HepG2 (cell line): ENCODE results near the gene GNAI2. TPM values are rescaled to one million over a fixed set of nuclear protein-coding genes. Genes with fewer than 3 reads are reported as not detected.
A peak's percentile ranks its signal among the peaks of the same experiment; 100 is the strongest.

ENCODE experiments used
- CREM ChIP-seq, 2 experiments: sonication (generic) in 1 of 2; formaldehyde crosslinking in 1 of 2; IDR thresholded peaks; 2 replicates each; pipeline versions ENCODE4 v1.4.0 to v1.6.1; 2016 to 2020; ENCODE audit warnings: antibody characterized with exemption in 1 of 2, mild to moderate bottlenecking in 1 of 2, missing genetic modification reagents in 1 of 2
- PHF21A ChIP-seq: sonication (generic); formaldehyde crosslinking; IDR thresholded peaks from 2 replicates; pipeline ENCODE4 v1.5.0; 2020; ENCODE audit warnings: mild to moderate bottlenecking, missing genetic modification reagents
- SCMH1 ChIP-seq: sonication (generic); formaldehyde crosslinking; IDR thresholded peaks from 2 replicates; pipeline ENCODE4 v1.9.0; 2021; ENCODE audit warnings: missing genetic modification reagents, mild to moderate bottlenecking, borderline replicate concordance
- ZMAT3 ChIP-seq: sonication (generic); formaldehyde crosslinking; conservative IDR thresholded peaks from 2 replicates; pipeline ENCODE4 v1.7.0; 2021; ENCODE audit warnings: missing genetic modification reagents
- ZNF670 ChIP-seq: sonication (generic); formaldehyde crosslinking; IDR thresholded peaks from 2 replicates; pipeline ENCODE4 v1.8.0; 2022; ENCODE audit warnings: mild to moderate bottlenecking, missing genetic modification reagents, borderline replicate concordance
- ZNF703 ChIP-seq: sonication (generic); formaldehyde crosslinking; IDR thresholded peaks from 2 replicates; pipeline ENCODE4 v1.5.1; 2020; ENCODE audit warnings: missing genetic modification reagents, mild to moderate bottlenecking, moderate library complexity, borderline replicate concordance
- polyA plus RNA-seq, 8 experiments: library from polyadenylated mRNA; depleted of rRNA in 3 of 8; stranded (reverse) in 7 of 8; unstranded in 1 of 8; fragments of >200 nt; fragmentation: Illumina TruSeq in 4 of 8; extraction: Trizol in 4 of 8; gene quantifications; 2 replicates each; pipeline versions ENCODE4 v1.2.1 to v1.2.3, GENCODE V29; 2011 to 2016; ENCODE audit warnings: low read depth in 4 of 8, missing spikeins in 1 of 8, mixed read lengths in 1 of 8; ENCODE audit not compliant: insufficient read depth in 1 of 8
- total RNA-seq, 5 experiments: library from RNA; depleted of rRNA; stranded (reverse); fragments of >200 nt; fragmentation: Illumina TruSeq; extraction: Trizol; gene quantifications; 2 replicates each; pipeline ENCODE4 v1.2.3, GENCODE V29; 2016; ENCODE audit warnings: low read depth in 1 of 5
- TF ChIP-seq, protein P1 (sequence below): sonication (generic); formaldehyde crosslinking; IDR thresholded peaks from 2 replicates; pipeline ENCODE4 v1.4.0; 2020; ENCODE audit warnings: missing genetic modification reagents, borderline replicate concordance
- TF ChIP-seq, protein P2 (sequence below): sonication (generic); formaldehyde crosslinking; IDR thresholded peaks from 2 replicates; pipeline ENCODE4 v1.8.1; 2023; ENCODE audit warnings: mild to moderate bottlenecking, inconsistent platforms, moderate library complexity, missing genetic modification reagents, borderline replicate concordance
- TF ChIP-seq, protein P3 (sequence below): sonication (generic); formaldehyde crosslinking; IDR thresholded peaks from 2 replicates; pipeline ENCODE4 v1.4.0; 2020; ENCODE audit warnings: low read depth, missing genetic modification reagents
- TF ChIP-seq, protein P4 (sequence below): sonication (generic); formaldehyde crosslinking; IDR thresholded peaks from 2 replicates; pipeline ENCODE4 v1.5.1; 2020; ENCODE audit warnings: missing genetic modification reagents, mild to moderate bottlenecking, borderline replicate concordance
- TF ChIP-seq, protein P5 (sequence below): IDR thresholded peaks from 2 replicates; pipeline ENCODE4 v1.6.1; 2016; ENCODE audit warnings: missing genetic modification reagents, missing compliant biosample characterization

The GNAI2 gene
- total and polyA plus RNA-seq, 2 of the 13 experiments (the other 11 are each of a cell fraction or from before 2014, with no cell fraction given): 51.1 to 66.2 TPM

DNA sequence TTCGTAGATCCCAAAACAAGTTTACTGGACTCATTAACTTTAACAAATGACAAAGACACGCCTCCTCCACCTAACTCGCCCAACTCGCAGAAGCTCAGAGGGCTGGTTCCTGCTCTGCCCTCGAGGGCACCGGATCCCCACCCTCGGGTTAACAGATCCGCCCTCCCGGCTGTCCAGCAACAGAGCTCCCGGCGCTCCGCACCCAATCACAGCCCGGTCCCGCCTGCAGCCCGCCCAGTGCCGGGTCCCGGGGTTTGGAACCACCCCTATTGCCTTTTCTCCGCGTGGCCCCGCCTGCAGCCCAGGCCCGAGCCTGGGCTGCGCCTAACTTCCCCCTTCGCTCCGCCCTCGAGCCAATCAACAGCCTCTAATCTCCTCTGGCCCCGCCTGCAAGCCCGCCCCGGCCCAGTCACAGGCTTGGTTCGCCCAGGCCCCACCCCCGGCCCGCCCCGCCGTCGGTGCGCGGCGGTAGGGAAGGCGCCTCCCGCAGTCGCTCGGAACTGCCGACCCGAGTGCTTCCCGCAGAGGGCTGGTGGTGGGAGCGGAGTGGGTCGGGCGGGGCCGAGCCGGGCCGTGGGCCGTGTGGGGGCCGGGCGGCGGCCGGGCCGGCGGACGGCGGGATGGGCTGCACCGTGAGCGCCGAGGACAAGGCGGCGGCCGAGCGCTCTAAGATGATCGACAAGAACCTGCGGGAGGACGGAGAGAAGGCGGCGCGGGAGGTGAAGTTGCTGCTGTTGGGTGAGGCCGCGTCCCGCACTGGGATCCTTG, at the start of gene GNAI2 (continued):
- TF ChIP-seq, protein P1, sequence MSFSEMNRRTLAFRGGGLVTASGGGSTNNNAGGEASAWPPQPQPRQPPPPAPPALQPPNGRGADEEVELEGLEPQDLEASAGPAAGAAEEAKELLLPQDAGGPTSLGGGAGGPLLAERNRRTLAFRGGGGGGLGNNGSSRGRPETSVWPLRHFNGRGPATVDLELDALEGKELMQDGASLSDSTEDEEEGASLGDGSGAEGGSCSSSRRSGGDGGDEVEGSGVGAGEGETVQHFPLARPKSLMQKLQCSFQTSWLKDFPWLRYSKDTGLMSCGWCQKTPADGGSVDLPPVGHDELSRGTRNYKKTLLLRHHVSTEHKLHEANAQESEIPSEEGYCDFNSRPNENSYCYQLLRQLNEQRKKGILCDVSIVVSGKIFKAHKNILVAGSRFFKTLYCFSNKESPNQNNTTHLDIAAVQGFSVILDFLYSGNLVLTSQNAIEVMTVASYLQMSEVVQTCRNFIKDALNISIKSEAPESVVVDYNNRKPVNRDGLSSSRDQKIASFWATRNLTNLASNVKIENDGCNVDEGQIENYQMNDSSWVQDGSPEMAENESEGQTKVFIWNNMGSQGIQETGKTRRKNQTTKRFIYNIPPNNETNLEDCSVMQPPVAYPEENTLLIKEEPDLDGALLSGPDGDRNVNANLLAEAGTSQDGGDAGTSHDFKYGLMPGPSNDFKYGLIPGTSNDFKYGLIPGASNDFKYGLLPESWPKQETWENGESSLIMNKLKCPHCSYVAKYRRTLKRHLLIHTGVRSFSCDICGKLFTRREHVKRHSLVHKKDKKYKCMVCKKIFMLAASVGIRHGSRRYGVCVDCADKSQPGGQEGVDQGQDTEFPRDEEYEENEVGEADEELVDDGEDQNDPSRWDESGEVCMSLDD (CRISPR knock-in tag): no peak
- TF ChIP-seq PHF21A (CRISPR knock-in tag) (peak; percentile 72), ZMAT3 (CRISPR knock-in tag) (no peak), CREM (IDR thresholded peaks at IDR 0.05) (no peak), CREM (CRISPR knock-in tag; IDR thresholded peaks at IDR 0.05) (no peak), ZNF703 (CRISPR knock-in tag) (no peak), SCMH1 (CRISPR knock-in tag) (no peak), ZNF670 (no peak)
- TF ChIP-seq, protein P2, sequence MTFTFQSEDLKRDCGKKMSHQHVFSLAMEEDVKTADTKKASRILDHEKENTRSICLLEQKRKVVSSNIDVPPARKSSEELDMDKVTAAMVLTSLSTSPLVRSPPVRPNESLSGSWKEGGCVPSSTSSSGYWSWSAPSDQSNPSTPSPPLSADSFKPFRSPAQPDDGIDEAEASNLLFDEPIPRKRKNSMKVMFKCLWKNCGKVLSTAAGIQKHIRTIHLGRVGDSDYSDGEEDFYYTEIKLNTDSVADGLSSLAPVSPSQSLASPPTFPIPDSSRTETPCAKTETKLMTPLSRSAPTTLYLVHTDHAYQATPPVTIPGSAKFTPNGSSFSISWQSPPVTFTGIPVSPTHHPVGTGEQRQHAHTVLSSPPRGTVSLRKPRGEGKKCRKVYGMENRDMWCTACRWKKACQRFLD (CRISPR knock-in tag): no peak
- TF ChIP-seq, protein P3, sequence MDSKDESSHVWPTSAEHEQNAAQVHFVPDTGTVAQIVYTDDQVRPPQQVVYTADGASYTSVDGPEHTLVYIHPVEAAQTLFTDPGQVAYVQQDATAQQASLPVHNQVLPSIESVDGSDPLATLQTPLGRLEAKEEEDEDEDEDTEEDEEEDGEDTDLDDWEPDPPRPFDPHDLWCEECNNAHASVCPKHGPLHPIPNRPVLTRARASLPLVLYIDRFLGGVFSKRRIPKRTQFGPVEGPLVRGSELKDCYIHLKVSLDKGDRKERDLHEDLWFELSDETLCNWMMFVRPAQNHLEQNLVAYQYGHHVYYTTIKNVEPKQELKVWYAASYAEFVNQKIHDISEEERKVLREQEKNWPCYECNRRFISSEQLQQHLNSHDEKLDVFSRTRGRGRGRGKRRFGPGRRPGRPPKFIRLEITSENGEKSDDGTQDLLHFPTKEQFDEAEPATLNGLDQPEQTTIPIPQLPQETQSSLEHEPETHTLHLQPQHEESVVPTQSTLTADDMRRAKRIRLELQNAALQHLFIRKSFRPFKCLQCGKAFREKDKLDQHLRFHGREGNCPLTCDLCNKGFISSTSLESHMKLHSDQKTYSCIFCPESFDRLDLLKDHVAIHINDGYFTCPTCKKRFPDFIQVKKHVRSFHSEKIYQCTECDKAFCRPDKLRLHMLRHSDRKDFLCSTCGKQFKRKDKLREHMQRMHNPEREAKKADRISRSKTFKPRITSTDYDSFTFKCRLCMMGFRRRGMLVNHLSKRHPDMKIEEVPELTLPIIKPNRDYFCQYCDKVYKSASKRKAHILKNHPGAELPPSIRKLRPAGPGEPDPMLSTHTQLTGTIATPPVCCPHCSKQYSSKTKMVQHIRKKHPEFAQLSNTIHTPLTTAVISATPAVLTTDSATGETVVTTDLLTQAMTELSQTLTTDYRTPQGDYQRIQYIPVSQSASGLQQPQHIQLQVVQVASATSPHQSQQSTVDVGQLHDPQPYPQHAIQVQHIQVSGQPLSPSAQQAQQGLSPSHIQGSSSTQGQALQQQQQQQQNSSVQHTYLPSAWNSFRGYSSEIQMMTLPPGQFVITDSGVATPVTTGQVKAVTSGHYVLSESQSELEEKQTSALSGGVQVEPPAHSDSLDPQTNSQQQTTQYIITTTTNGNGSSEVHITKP (CRISPR knock-in tag): peak; percentile 58; the same call in 1 of the 2 replicates
- TF ChIP-seq, protein P4, sequence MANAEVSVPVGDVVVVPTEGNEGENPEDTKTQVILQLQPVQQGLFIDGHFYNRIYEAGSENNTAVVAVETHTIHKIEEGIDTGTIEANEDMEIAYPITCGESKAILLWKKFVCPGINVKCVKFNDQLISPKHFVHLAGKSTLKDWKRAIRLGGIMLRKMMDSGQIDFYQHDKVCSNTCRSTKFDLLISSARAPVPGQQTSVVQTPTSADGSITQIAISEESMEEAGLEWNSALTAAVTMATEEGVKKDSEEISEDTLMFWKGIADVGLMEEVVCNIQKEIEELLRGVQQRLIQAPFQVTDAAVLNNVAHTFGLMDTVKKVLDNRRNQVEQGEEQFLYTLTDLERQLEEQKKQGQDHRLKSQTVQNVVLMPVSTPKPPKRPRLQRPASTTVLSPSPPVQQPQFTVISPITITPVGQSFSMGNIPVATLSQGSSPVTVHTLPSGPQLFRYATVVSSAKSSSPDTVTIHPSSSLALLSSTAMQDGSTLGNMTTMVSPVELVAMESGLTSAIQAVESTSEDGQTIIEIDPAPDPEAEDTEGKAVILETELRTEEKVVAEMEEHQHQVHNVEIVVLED: 0 out of 2 replicates have a peak, but pooled peaks have one; percentile 41
- TF ChIP-seq, protein P5, sequence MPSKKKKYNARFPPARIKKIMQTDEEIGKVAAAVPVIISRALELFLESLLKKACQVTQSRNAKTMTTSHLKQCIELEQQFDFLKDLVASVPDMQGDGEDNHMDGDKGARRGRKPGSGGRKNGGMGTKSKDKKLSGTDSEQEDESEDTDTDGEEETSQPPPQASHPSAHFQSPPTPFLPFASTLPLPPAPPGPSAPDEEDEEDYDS (CRISPR knock-in tag): peak; percentile 78
